Parathyroid adenoma (tissue), 2 donors: ENCODE measurements around the gene CDCP1.

ENCODE experiments used
- H2AFZ ChIP-seq: fragments of 300-600 bp; sonication (generic); one replicate; pipeline ENCODE4 v1.7.0; 2017; ENCODE audit warnings: antibody characterized with exemption, mild to moderate bottlenecking
- H3K27ac ChIP-seq: fragments of 300-600 bp; sonication (generic); one replicate; pipeline ENCODE4 v1.7.0; 2017
- H3K27me3 ChIP-seq: fragments of 300-600 bp; sonication (generic); one replicate; pipeline ENCODE4 v1.7.0; 2017; ENCODE audit warnings: low read length; ENCODE audit not compliant: control insufficient read depth, insufficient read depth
- H3K36me3 ChIP-seq: fragments of 300-600 bp; sonication (generic); one replicate; pipeline ENCODE4 v1.7.0; 2017; ENCODE audit warnings: low read length; ENCODE audit not compliant: control insufficient read depth, insufficient read depth
- H3K4me1 ChIP-seq: fragments of 300-600 bp; sonication (generic); one replicate; pipeline ENCODE4 v1.7.0; 2017; ENCODE audit warnings: control low read depth
- H3K4me2 ChIP-seq: fragments of 300-600 bp; sonication (generic); one replicate; pipeline ENCODE4 v1.7.0; 2017; ENCODE audit warnings: low read length
- H3K4me3 ChIP-seq: fragments of 300-600 bp; sonication (generic); one replicate; pipeline ENCODE4 v1.7.0; 2017; ENCODE audit warnings: low read depth, low read length
- H3K79me2 ChIP-seq: fragments of 300-600 bp; sonication (generic); one replicate; pipeline ENCODE4 v1.7.0; 2017; ENCODE audit warnings: control low read depth
- H3K9ac ChIP-seq: fragments of 300-600 bp; sonication (generic); one replicate; pipeline ENCODE4 v1.7.0; 2017; ENCODE audit warnings: mild to moderate bottlenecking
- H3K9me3 ChIP-seq: fragments of 300-600 bp; sonication (generic); one replicate; pipeline ENCODE4 v1.7.0; 2017; ENCODE audit warnings: low read length; ENCODE audit not compliant: control insufficient read depth
- TF ChIP-seq, protein P1 (sequence below): fragments of 300-600 bp; sonication (generic); IDR thresholded peaks from one replicate; pipeline ENCODE4 v1.7.0; 2017; ENCODE audit warnings: antibody characterized with exemption, mild to moderate bottlenecking
- donor health status: primary hyperparathyroidism.

The CDCP1 gene

GRCh38 chr3:45043728-45044299, 102.4 kb downstream of the CDCP1 start:
- Histone ChIP-seq H3K27ac (no peak overlapping the region), H3K9ac (no peak overlapping the region), H3K79me2 (no peaks in the 10 kb centered on the region), H3K4me3 (no peak overlapping the region), H3K27me3 (no peaks in the 10 kb centered on the region), H3K9me3 (no peaks in the 10 kb centered on the region), H2AFZ (no peak overlapping the region), H3K4me1 (no peaks in the 10 kb centered on the region), H3K36me3 (no peaks in the 10 kb centered on the region), H3K4me2 (no peak overlapping the region)
- TF ChIP-seq, protein P1, sequence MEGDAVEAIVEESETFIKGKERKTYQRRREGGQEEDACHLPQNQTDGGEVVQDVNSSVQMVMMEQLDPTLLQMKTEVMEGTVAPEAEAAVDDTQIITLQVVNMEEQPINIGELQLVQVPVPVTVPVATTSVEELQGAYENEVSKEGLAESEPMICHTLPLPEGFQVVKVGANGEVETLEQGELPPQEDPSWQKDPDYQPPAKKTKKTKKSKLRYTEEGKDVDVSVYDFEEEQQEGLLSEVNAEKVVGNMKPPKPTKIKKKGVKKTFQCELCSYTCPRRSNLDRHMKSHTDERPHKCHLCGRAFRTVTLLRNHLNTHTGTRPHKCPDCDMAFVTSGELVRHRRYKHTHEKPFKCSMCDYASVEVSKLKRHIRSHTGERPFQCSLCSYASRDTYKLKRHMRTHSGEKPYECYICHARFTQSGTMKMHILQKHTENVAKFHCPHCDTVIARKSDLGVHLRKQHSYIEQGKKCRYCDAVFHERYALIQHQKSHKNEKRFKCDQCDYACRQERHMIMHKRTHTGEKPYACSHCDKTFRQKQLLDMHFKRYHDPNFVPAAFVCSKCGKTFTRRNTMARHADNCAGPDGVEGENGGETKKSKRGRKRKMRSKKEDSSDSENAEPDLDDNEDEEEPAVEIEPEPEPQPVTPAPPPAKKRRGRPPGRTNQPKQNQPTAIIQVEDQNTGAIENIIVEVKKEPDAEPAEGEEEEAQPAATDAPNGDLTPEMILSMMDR: no peak

GRCh38 chr3:45042162-45042561, 104.0 kb downstream of the CDCP1 start:
- Histone ChIP-seq H2AFZ (no peak overlapping the region), H3K36me3 (no peaks in the 10 kb centered on the region), H3K79me2 (no peaks in the 10 kb centered on the region), H3K4me2 (no peak overlapping the region), H3K27me3 (no peaks in the 10 kb centered on the region), H3K9me3 (no peaks in the 10 kb centered on the region), H3K4me3 (no peak overlapping the region), H3K4me1 (no peaks in the 10 kb centered on the region), H3K27ac (no peak overlapping the region), H3K9ac (no peak overlapping the region)
- TF ChIP-seq, protein P1: no peak

- no peak overlapping the region for H3K4me2 ChIP-seq
- TF ChIP-seq, protein P1: no peak
- H3K27me3 ChIP-seq: no peaks in the 10 kb centered on the region
- H3K4me1 ChIP-seq: no peaks in the 10 kb centered on the region
- H3K4me3 ChIP-seq: no peak overlapping the region
- H2AFZ ChIP-seq: no peak overlapping the region
- no peaks in the 10 kb centered on the region for H3K36me3 ChIP-seq
- H3K27ac ChIP-seq: no peak overlapping the region
- no peaks in the 10 kb centered on the region for H3K79me2 ChIP-seq
- no peak overlapping the region for H3K9ac ChIP-seq
- no peaks in the 10 kb centered on the region for H3K9me3 ChIP-seq
These were observed 104.5 kb downstream of the CDCP1 start for GRCh38 chr3:45041666-45042065.

DNA sequence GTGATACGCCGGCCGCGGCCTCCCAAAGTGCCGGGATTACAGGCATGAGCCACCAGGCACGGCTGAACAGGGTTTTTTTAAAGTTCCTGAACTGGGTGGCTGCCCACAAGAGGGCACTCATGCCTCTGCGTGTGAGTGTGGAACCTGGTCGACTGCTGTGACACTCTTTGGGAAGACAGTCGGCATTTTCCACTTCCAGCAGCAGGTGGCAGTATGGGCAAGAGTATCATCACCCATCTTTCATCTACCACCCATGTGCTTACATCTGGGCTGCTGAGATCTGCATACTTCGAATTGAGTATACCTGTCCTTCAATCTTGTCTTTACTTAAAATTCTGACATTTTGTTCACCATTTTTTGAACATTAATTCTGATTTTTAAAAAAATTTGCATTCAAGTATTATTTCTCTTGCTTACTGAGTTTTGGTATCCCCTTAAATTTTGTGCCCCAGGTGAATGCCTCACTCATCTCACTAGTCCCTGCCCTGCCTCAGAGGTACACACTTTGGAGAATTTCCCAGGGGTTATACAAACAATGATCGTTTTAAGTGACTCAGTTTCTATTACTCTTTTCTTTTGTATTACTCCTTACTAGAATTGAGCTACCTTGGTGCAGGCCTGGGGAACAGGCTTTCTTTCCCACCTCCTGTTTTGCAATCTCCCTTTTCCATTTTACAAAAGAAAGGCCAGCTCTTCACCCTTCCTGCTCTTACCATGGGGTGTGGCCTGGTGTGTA, 108.3 kb downstream of the CDCP1 start:
- Histone ChIP-seq H2AFZ (peak overlapping the region; percentile 25), H3K27ac (no peak overlapping the region), H3K9me3 (no peaks in the 10 kb centered on the region), H3K79me2 (no peaks in the 10 kb centered on the region), H3K27me3 (no peaks in the 10 kb centered on the region), H3K36me3 (no peaks in the 10 kb centered on the region), H3K4me1 (peaks cover 5% of the 10 kb centered on the region), H3K4me3 (no peak overlapping the region), H3K4me2 (no peak overlapping the region), H3K9ac (no peak overlapping the region)
- TF ChIP-seq, protein P1: peak; percentile 93
